Measurements from ENCODE around the gene STK36. TPM values are rescaled to one million over a fixed set of nuclear protein-coding genes. Genes with fewer than 3 reads are reported as not detected.

Gene STK36
- polyA plus RNA-seq, 3 donors, result 65.8 to 113 (median 107) TPM

- DNase-seq, result peak; percentile 91
Measured at GRCh38 chr2:218659258-218659987, 12.5 kb upstream of the STK36 start, which contains the start of the genes BCS1L and ZNF142. Gene BCS1L (plus strand): TSS chr2:218659683. CDS start chr2:218660988, 1,305 bp downstream. Gene ZNF142 (minus strand): TSS chr2:218659623. CDS start chr2:218656429, 3,194 bp downstream.

- no peak for DNase-seq
Measured at GRCh38 chr2:218659988-218660358, 11.9 kb upstream of the STK36 start.

- DNase-seq, result no peak
Measured at GRCh38 chr2:218662377-218662776, 9.5 kb upstream of the STK36 start.

- DNase-seq, result no peak
Measured at GRCh38 chr2:218662827-218663226, 9.1 kb upstream of the STK36 start.

GRCh38 chr2:218663901-218664300 lies 8.0 kb upstream of the STK36 start:
- DNase-seq, result no peak

- no peak for DNase-seq
Measured at GRCh38 chr2:218664653-218665052, 7.2 kb upstream of the STK36 start.

GRCh38 chr2:218671097-218671653 lies 711 bp upstream of the STK36 start:
- peak; percentile 4 for DNase-seq

GRCh38 chr2:218679119-218679518 lies 7.2 kb downstream of the STK36 start:
- no peak for DNase-seq

- no peak for DNase-seq
Measured at GRCh38 chr2:218680061-218680460, 8.2 kb downstream of the STK36 start.

- DNase-seq, result peak; percentile 65
Measured at GRCh38 chr2:218687400-218688060, 15.6 kb downstream of the STK36 start.

- no peak for DNase-seq
Measured at GRCh38 chr2:218691234-218691633, 19.3 kb downstream of the STK36 start.

- DNase-seq, result no peak
Measured at GRCh38 chr2:218694405-218695145, 22.7 kb downstream of the STK36 start.

- DNase-seq, result no peak
Measured at GRCh38 chr2:218698885-218699284, 27.0 kb downstream of the STK36 start.

GRCh38 chr2:218701806-218702205 lies 29.9 kb downstream of the STK36 start:
- no peak for DNase-seq

GRCh38 chr2:218703341-218703740 lies 31.5 kb downstream of the STK36 start:
- DNase-seq, result no peak

- DNase-seq, result no peak
Measured at GRCh38 chr2:218708086-218708485, 36.2 kb downstream of the STK36 start.

GRCh38 chr2:218709908-218710307 lies 38.0 kb downstream of the STK36 start:
- DNase-seq, result no peak

GRCh38 chr2:218710334-218710686 lies 38.4 kb downstream of the STK36 start:
- DNase-seq, result no peak

GRCh38 chr2:218710687-218711549 lies 39.0 kb downstream of the STK36 start, which contains the start of gene TTLL4:
Gene TTLL4 (plus strand): TSS chr2:218710835. CDS start chr2:218737677, 26,842 bp downstream.
- peak; percentile 97 for DNase-seq

- DNase-seq, result peak; percentile 61
Measured at GRCh38 chr2:218711550-218711929, 39.7 kb downstream of the STK36 start.

- no peak for DNase-seq
Measured at GRCh38 chr2:218713922-218714321, 42.0 kb downstream of the STK36 start.

All from renal pelvis (tissue), 4 donors.